IMR-90 (cell line): ENCODE results near the gene ZBED2. TPM values are rescaled to one million over a fixed set of nuclear protein-coding genes. Genes with fewer than 3 reads are reported as not detected.

Experiments used
- ATAC-seq: fragments of 200-7000 bp; cut with Tn5 transposase; 2 replicates; pipeline ENCODE4 v1.9.1; 2020; ENCODE audit warnings: low read depth, mild to moderate bottlenecking, moderate library complexity
- BruUV-seq: library from RNA; stranded (reverse); fragments of 400-500 nt; replicated peaks from 2 replicates; lab custom pipeline; 2021; lab: Mats Ljungman, UMichigan
- CTCF ChIA-PET: fragments of 300-600 bp; formaldehyde crosslinking; extraction: SDS; loops from one replicate; lab custom pipeline; 2021; ENCODE audit warnings: antibody characterized with exemption; lab: Yijun Ruan, JAX
- POLR2A ChIA-PET: fragments of 300-600 bp; sonication (Branson Sonifier 250); formaldehyde crosslinking; loops from one replicate; lab custom pipeline; 2022; ENCODE audit warnings: antibody characterized with exemption; ENCODE audit not compliant: unreplicated experiment; lab: Charles Lee
- DNase-seq: peaks from one replicate; pipeline ENCODE4 v3.0.0; 2013
- H2AFZ ChIP-seq: replicated peaks from 2 replicates; pipeline ENCODE3; 2013; ENCODE audit warnings: low read length, mild to moderate bottlenecking; ENCODE audit not compliant: poor library complexity
- H2AK5ac ChIP-seq: 2 replicates; pipeline ENCODE4 v1.6.1; 2013; ENCODE audit warnings: low read depth, low read length, inconsistent platforms
- H2AK9ac ChIP-seq: replicated peaks from 2 replicates; pipeline ENCODE3; 2013; ENCODE audit warnings: mild to moderate bottlenecking, low read depth, low read length, moderate library complexity; ENCODE audit not compliant: poor library complexity
- H2BK120ac ChIP-seq: 2 replicates; pipeline ENCODE4 v1.6.1; 2013; ENCODE audit warnings: low read depth, low read length, inconsistent platforms
- H2BK15ac ChIP-seq: 3 replicates; pipeline ENCODE4 v1.6.1; 2013; ENCODE audit warnings: low read depth, low read length, inconsistent platforms
- H2BK20ac ChIP-seq: 2 replicates; pipeline ENCODE4 v1.6.1; 2013; ENCODE audit warnings: low read depth, mild to moderate bottlenecking, inconsistent platforms, low read length, moderate library complexity
- H2BK5ac ChIP-seq: 2 replicates; pipeline ENCODE4 v1.6.1; 2013; ENCODE audit warnings: mild to moderate bottlenecking, low read depth, low read length, inconsistent platforms; ENCODE audit not compliant: poor library complexity, severe bottlenecking
- H3K14ac ChIP-seq: replicated peaks from 2 replicates; pipeline ENCODE4 v1.6.1; 2013; ENCODE audit warnings: low read depth, low read length, inconsistent platforms
- H3K18ac ChIP-seq: 2 replicates; pipeline ENCODE4 v1.6.1; 2013; ENCODE audit warnings: low read depth, low read length, control low read depth
- H3K23ac ChIP-seq: 2 replicates; pipeline ENCODE4 v1.6.1; 2013; ENCODE audit warnings: low read depth, low read length, inconsistent platforms
- H3K27ac ChIP-seq: 2 replicates; pipeline ENCODE4 v1.5.1; 2013; ENCODE audit warnings: mild to moderate bottlenecking, control low read depth, low read length; ENCODE audit not compliant: insufficient read depth
- H3K27me3 ChIP-seq: 2 replicates; pipeline ENCODE4 v1.6.1; 2013; ENCODE audit warnings: low read length; ENCODE audit not compliant: control insufficient read depth, insufficient read depth
- H3K36me3 ChIP-seq: 2 replicates; pipeline ENCODE4 v1.6.1; 2013; ENCODE audit warnings: low read length, mixed read lengths; ENCODE audit not compliant: control insufficient read depth, insufficient read depth
- H3K4ac ChIP-seq: 2 replicates; pipeline ENCODE4 v1.6.1; 2013; ENCODE audit warnings: low read depth, low read length, inconsistent platforms
- H3K4me1 ChIP-seq: 2 replicates; pipeline ENCODE4 v1.6.1; 2013; ENCODE audit warnings: low read length, mixed read lengths; ENCODE audit not compliant: control insufficient read depth, insufficient read depth
- H3K4me2 ChIP-seq: 2 replicates; pipeline ENCODE4 v1.6.1; 2013; ENCODE audit warnings: low read depth, mild to moderate bottlenecking, control low read depth, low read length, moderate library complexity
- H3K4me3 ChIP-seq: 2 replicates; pipeline ENCODE4 v1.5.1; 2013; ENCODE audit warnings: low read depth, mild to moderate bottlenecking, control low read depth, low read length, moderate library complexity; ENCODE audit not compliant: insufficient read depth
- H3K56ac ChIP-seq: 2 replicates; pipeline ENCODE4 v1.6.1; 2013; ENCODE audit warnings: low read length, inconsistent platforms; ENCODE audit not compliant: insufficient read depth; ENCODE audit errors: extremely low read depth
- H3K79me1 ChIP-seq, 2 experiments: 2 replicates each; pipeline ENCODE4 v1.6.1; 2013; ENCODE audit warnings: low read length in 2 of 2, inconsistent platforms in 1 of 2, low read depth in 1 of 2
- H3K9ac ChIP-seq: 2 replicates; pipeline ENCODE4 v1.6.1; 2013; ENCODE audit warnings: low read depth, low read length, control low read depth
- H3K9me1 ChIP-seq: 2 replicates; pipeline ENCODE4 v1.6.1; 2013; ENCODE audit warnings: low read length, inconsistent platforms; ENCODE audit not compliant: insufficient read depth
- H3K9me3 ChIP-seq: 2 replicates; pipeline ENCODE4 v1.6.1; 2013; ENCODE audit warnings: low read length; ENCODE audit not compliant: control insufficient read depth, insufficient read depth
- H4K20me1 ChIP-seq: 2 replicates; pipeline ENCODE4 v1.6.1; 2013; ENCODE audit warnings: low read length, inconsistent platforms; ENCODE audit not compliant: insufficient read depth
- H4K5ac ChIP-seq: 2 replicates; pipeline ENCODE4 v1.6.1; 2013; ENCODE audit warnings: mild to moderate bottlenecking, low read depth, low read length, control low read depth
- H4K8ac ChIP-seq, 2 experiments: 2 replicates each; pipeline ENCODE4 v1.6.1; 2013; ENCODE audit warnings: low read depth in 2 of 2, low read length in 2 of 2, control low read depth in 1 of 2, inconsistent platforms in 1 of 2
- H4K91ac ChIP-seq: 2 replicates; pipeline ENCODE4 v1.6.1; 2013; ENCODE audit warnings: low read depth, low read length, inconsistent platforms; ENCODE audit not compliant: insufficient read depth
- FOS ChIP-seq: fragments of 150-350 bp; IDR thresholded peaks from 2 replicates; pipeline ENCODE4 v1.6.1; 2016; ENCODE audit warnings: low read depth, low read length
- MAFK ChIP-seq: IDR thresholded peaks from 2 replicates; pipeline ENCODE4 v1.6.1; 2012; ENCODE audit warnings: low read depth, low read length, improper control_type of control experiment
- RAD21 ChIP-seq: IDR thresholded peaks from 2 replicates; pipeline ENCODE4 v1.6.1; 2012; ENCODE audit warnings: low read length, improper control_type of control experiment
- SMC3 ChIP-seq: fragments of 150-350 bp; IDR thresholded peaks from 2 replicates; pipeline ENCODE4 v1.6.1; 2016; ENCODE audit warnings: low read depth, mild to moderate bottlenecking, antibody characterized with exemption, low read length, moderate library complexity
- USF2 ChIP-seq: fragments of 150-350 bp; IDR thresholded peaks from 2 replicates; pipeline ENCODE4 v1.6.1; 2017; ENCODE audit warnings: mild to moderate bottlenecking, antibody characterized with exemption, low read length, low read depth
- WGBS, 2 experiments: methylation state at CpG; one replicate each; pipeline versions ENCODE4 v1.1.5 to v1.1.7; 2013; ENCODE audit warnings: missing lambda C conversion rate in 2 of 2; ENCODE audit not compliant: insufficient read length in 1 of 2; ENCODE audit errors: extremely low coverage in 2 of 2; 5-methylcytosine and 5-hydroxymethylcytosine counted together
- dilution Hi-C: fragments of 300-500 bp; cut with HindIII; formaldehyde crosslinking; loops from one replicate; pipeline ENCODE4 v1.14.3; 2018; ENCODE audit warnings: low sequenced_read_pairs; ENCODE audit not compliant: unreplicated experiment
- in situ Hi-C: fragments of 300-500 bp; cut with MboI; formaldehyde crosslinking; loops from 3 replicates; pipeline ENCODE4 v1.14.3; 2019; ENCODE audit warnings: low sequenced_read_pairs, inconsistent platforms, mixed read lengths
- intact Hi-C: fragments of 100-400 bp; cut with micrococcal nuclease; formaldehyde crosslinking; loops from 2 replicates; pipeline ENCODE4 v1.10.0; 2022
- polyA plus RNA-seq, 3 experiments: library from polyadenylated mRNA; depleted of rRNA; stranded (reverse); fragments of >200 nt; gene quantifications; 2 replicates each; pipeline ENCODE4 v1.2.3, GENCODE V29; 2012; ENCODE audit warnings: low replicate concordance in 1 of 3
- total RNA-seq: library from RNA; depleted of rRNA; stranded (reverse); fragments of >200 nt; gene quantifications from 2 replicates; pipeline ENCODE4 v1.2.3, GENCODE V29; 2012

Gene ZBED2
- total and polyA plus RNA-seq, 2 of the 4 experiments (the other 2 are of a cell fraction) = 0.51 to 0.72 TPM

GRCh38 chr3:111617912-111618601 lies 22.9 kb upstream of the ZBED2 start:
- Histone ChIP-seq H3K27me3 (no peaks in the 10 kb centered on the region), H3K4ac (no peak overlapping the region), H3K4me3 (no peak overlapping the region), H3K79me1 (no peaks in the 10 kb centered on the region), H2AK9ac (no peak overlapping the region), H3K4me1 (no peaks in the 10 kb centered on the region), H2BK15ac (no peak overlapping the region), H3K14ac (no peak overlapping the region; the same call in 1 of the 2 replicates), H3K36me3 (no peaks in the 10 kb centered on the region), H2AK5ac (no peak overlapping the region), H3K9me3 (no peaks in the 10 kb centered on the region; the same call in 1 of the 2 replicates), H2AFZ (no peak overlapping the region), H3K23ac (no peak overlapping the region), H3K27ac (no peak overlapping the region), H3K9me1 (peaks cover 3% of the 10 kb centered on the region; the same call in 1 of the 2 replicates), H2BK20ac (no peak overlapping the region; the same call in 1 of the 2 replicates), H3K4me2 (no peak overlapping the region), H3K18ac (no peak overlapping the region), H4K91ac (no peak overlapping the region), H2BK5ac (no peak overlapping the region), H4K20me1 (no peaks in the 10 kb centered on the region), H3K9ac (no peak overlapping the region), H3K56ac (no peak overlapping the region), H4K5ac (no peak overlapping the region), H2BK120ac (no peak overlapping the region; the same call in 1 of the 2 replicates), H4K8ac (no peak overlapping the region)
- dilution Hi-C loops (no loop called here), intact Hi-C loops (loop anchor here (2.0 kb wide), 1 partner anchor 39 kb away; no protein-coding TSS in a partner anchor), in situ Hi-C loops (no loop called here)
- TF ChIP-seq MAFK = peak; percentile 35; the same call in 1 of the 2 replicates
- TF ChIP-seq USF2 = no peak
- TF ChIP-seq RAD21 = no peak
- TF ChIP-seq SMC3 = no peak
- TF ChIP-seq FOS = no peak
- ChIA-PET CTCF (interaction anchor here (0.7 to 2.1 kb wide), 2 partner anchors 35 to 40 kb away, joined by 4 to 18 read pairs; no protein-coding TSS in a partner anchor), POLR2A (no interaction called here)
- ATAC-seq (no peak), DNase-seq (peak; percentile 44)
- BruUV-seq = no TSS peak
- 100% methylated on average over 1 of the region's 5 CpGs; no CpG with 5 or more reads in 1 of the 2 experiments for WGBS, 2 experiments
